SK-N-SH (cell line): ENCODE results near the gene CEP55. TPM values are rescaled to one million over a fixed set of nuclear protein-coding genes. Genes with fewer than 3 reads are reported as not detected.

Experiments used
- CTCF ChIA-PET: fragments of 300-600, 350-600 bp; formaldehyde crosslinking; extraction: SDS; loops from one replicate; lab custom pipeline; 2021; lab: Yijun Ruan, JAX
- POLR2A ChIA-PET: fragments of 350-600 bp; sonication (Branson Sonifier 250); formaldehyde crosslinking; extraction: SDS; loops from one replicate; lab custom pipeline; 2020; ENCODE audit warnings: antibody characterized with exemption, inconsistent platforms; lab: Yijun Ruan, JAX
- DNase-seq: peaks from one replicate; pipeline ENCODE4 v3.0.0; 2012
- H2AFZ ChIP-seq: fragments of 200-600 bp; sonication (generic); 2 replicates; pipeline ENCODE4 v1.8.1; 2016; ENCODE audit warnings: antibody characterized with exemption, mild to moderate bottlenecking, low read depth
- H3F3A ChIP-seq: fragments of 200-600 bp; sonication (generic); replicated peaks from 2 replicates; pipeline ENCODE3; 2016; ENCODE audit warnings: antibody characterized with exemption, mild to moderate bottlenecking; ENCODE audit not compliant: insufficient read depth
- H3K27ac ChIP-seq, 2 experiments: fragments of 200-500 bp in 1 of 2; fragments of 200-600 bp in 1 of 2; sonication (Bioruptor generic) in 1 of 2; sonication (generic), shearing (Covaris generic) in 1 of 2; 2 replicates each; pipeline versions ENCODE4 v1.5.1 to v1.6.1; 2014 to 2016; ENCODE audit warnings: low read depth in 2 of 2, inconsistent platforms in 1 of 2, low read length in 1 of 2, mild to moderate bottlenecking in 1 of 2, mixed read lengths in 1 of 2
- H3K27me3 ChIP-seq: fragments of 200-600 bp; sonication (generic), shearing (Covaris generic); 2 replicates; pipeline ENCODE4 v1.6.1; 2016; ENCODE audit warnings: mixed run types; ENCODE audit not compliant: insufficient read depth
- H3K36me3 ChIP-seq, 2 experiments: fragments of 200-500 bp in 1 of 2; fragments of 200-600 bp in 1 of 2; sonication (Bioruptor generic) in 1 of 2; sonication (generic) in 1 of 2; replicated peaks in 1 of 2; 2 replicates each; pipeline versions ENCODE3 to v1.5.1; 2014 to 2016; ENCODE audit warnings: low read length in 1 of 2, mild to moderate bottlenecking in 1 of 2; ENCODE audit not compliant: insufficient read depth in 2 of 2, control insufficient read depth in 1 of 2
- H3K4me1 ChIP-seq, 2 experiments: fragments of 200-500 bp in 1 of 2; fragments of 200-600 bp in 1 of 2; sonication (Bioruptor generic) in 1 of 2; sonication (generic), shearing (Covaris generic) in 1 of 2; 2 replicates each; pipeline versions ENCODE4 v1.5.1 to v1.6.1; 2014 to 2016; ENCODE audit warnings: low read depth in 1 of 2, low read length in 1 of 2, mixed run types in 1 of 2; ENCODE audit not compliant: insufficient read depth in 2 of 2, control insufficient read depth in 1 of 2
- H3K4me2 ChIP-seq: fragments of 200-600 bp; sonication (generic), shearing (Covaris generic); 2 replicates; pipeline ENCODE4 v1.6.1; 2017; ENCODE audit warnings: mixed run types
- H3K4me3 ChIP-seq, 2 experiments: fragments of 200-500 bp in 1 of 2; fragments of 200-600 bp in 1 of 2; sonication (Bioruptor generic) in 1 of 2; sonication (generic), shearing (Covaris generic) in 1 of 2; 2 replicates each; pipeline versions ENCODE4 v1.5.1 to v1.8.1; 2014 to 2016; ENCODE audit warnings: low read depth in 2 of 2, inconsistent platforms in 1 of 2, low read length in 1 of 2, mild to moderate bottlenecking in 1 of 2, mixed read lengths in 1 of 2, moderate library complexity in 1 of 2
- H3K79me2 ChIP-seq: fragments of 200-600 bp; sonication (generic); 2 replicates; pipeline ENCODE4 v1.8.1; 2017; ENCODE audit warnings: mild to moderate bottlenecking; ENCODE audit not compliant: insufficient read depth
- H3K9ac ChIP-seq: fragments of 200-600 bp; sonication (generic); 2 replicates; pipeline ENCODE4 v1.6.1; 2017; ENCODE audit warnings: mixed run types
- H3K9me2 ChIP-seq: fragments of 200-600 bp; sonication (generic); 2 replicates; pipeline ENCODE4 v1.6.1; 2017; ENCODE audit warnings: mixed run types
- H3K9me3 ChIP-seq: fragments of 200-600 bp; sonication (generic); 2 replicates; pipeline ENCODE4 v1.6.1; 2017; ENCODE audit warnings: mixed run types, mild to moderate bottlenecking, moderate library complexity
- H4K20me1 ChIP-seq: fragments of 200-600 bp; sonication (generic); 2 replicates; pipeline ENCODE4 v1.6.1; 2017; ENCODE audit warnings: mild to moderate bottlenecking, mixed run types; ENCODE audit not compliant: insufficient read depth
- CHD2 ChIP-seq: fragments of 150-350 bp; IDR thresholded peaks from 2 replicates; pipeline ENCODE4 v1.6.1; 2018; ENCODE audit warnings: low read length; ENCODE audit not compliant: partially characterized antibody
- GABPA ChIP-seq: IDR thresholded peaks from 2 replicates; pipeline ENCODE4 v1.4.0; 2012; ENCODE audit warnings: low read depth, mild to moderate bottlenecking
- GATA2 ChIP-seq: sonication (generic); formaldehyde crosslinking; IDR thresholded peaks from 2 replicates; pipeline ENCODE4 v1.5.0; 2020; ENCODE audit warnings: mild to moderate bottlenecking, missing genetic modification reagents
- MEF2A ChIP-seq: IDR thresholded peaks from 2 replicates; pipeline ENCODE4 v1.4.0; 2012; ENCODE audit warnings: low read depth, borderline replicate concordance
- NFIC ChIP-seq: IDR thresholded peaks from 2 replicates; pipeline ENCODE4 v1.4.0; 2012; ENCODE audit warnings: borderline replicate concordance
- NRF1 ChIP-seq: IDR thresholded peaks from 2 replicates; pipeline ENCODE4 v1.6.1; 2012; ENCODE audit warnings: low read depth, mild to moderate bottlenecking, low read length
- POLR2AphosphoS5 ChIP-seq: IDR thresholded peaks from 2 replicates; pipeline ENCODE4 v1.6.1; 2012; ENCODE audit warnings: low read depth, low read length
- RAD21 ChIP-seq: IDR thresholded peaks from 2 replicates; pipeline ENCODE4 v1.6.1; 2012; ENCODE audit warnings: mild to moderate bottlenecking, low read length
- RXRA ChIP-seq: IDR thresholded peaks from 2 replicates; pipeline ENCODE4 v1.4.0; 2012; ENCODE audit warnings: low read depth, mild to moderate bottlenecking, borderline replicate concordance
- TAF1 ChIP-seq: IDR thresholded peaks from 2 replicates; pipeline ENCODE4 v1.6.1; 2012; ENCODE audit warnings: low read depth, mild to moderate bottlenecking, low read length, moderate library complexity, borderline replicate concordance
- TCF12 ChIP-seq: IDR thresholded peaks from 2 replicates; pipeline ENCODE4 v1.4.0; 2012
- TEAD4 ChIP-seq: IDR thresholded peaks from 2 replicates; pipeline ENCODE4 v1.4.0; 2012; ENCODE audit warnings: mild to moderate bottlenecking, borderline replicate concordance; ENCODE audit not compliant: insufficient read depth
- USF1 ChIP-seq: IDR thresholded peaks from 2 replicates; pipeline ENCODE4 v1.4.0; 2012; ENCODE audit warnings: low read depth, borderline replicate concordance
- YY1 ChIP-seq: IDR thresholded peaks from 2 replicates; pipeline ENCODE4 v1.4.0; 2012; ENCODE audit warnings: low read depth, mild to moderate bottlenecking
- WGBS: methylation state at CpG from one replicate; pipeline ENCODE4 v1.1.6; 2017; ENCODE audit warnings: low lambda C conversion rate; 5-methylcytosine and 5-hydroxymethylcytosine counted together
- polyA plus RNA-seq, 3 experiments: library from polyadenylated mRNA; depleted of rRNA; stranded (reverse); fragments of >200 nt; gene quantifications; 2 replicates each; pipeline ENCODE4 v1.2.3, GENCODE V29; 2012
- TF ChIP-seq, protein P1 (sequence below): IDR thresholded peaks from 2 replicates; pipeline ENCODE4; 2012
- TF ChIP-seq, protein P2 (sequence below): IDR thresholded peaks from 2 replicates; pipeline ENCODE4 v1.4.0; 2012; ENCODE audit warnings: low read depth
- TF ChIP-seq, protein P3 (sequence below): fragments of 200-600 bp; sonication (generic); IDR thresholded peaks from 2 replicates; pipeline ENCODE4 v1.6.1; 2017; ENCODE audit warnings: antibody characterized with exemption, mild to moderate bottlenecking, moderate library complexity

CEP55 gene
- polyA plus RNA-seq, 1 of the 3 experiments (the other 2 are of a cell fraction) = 9.8 TPM

GRCh38 chr10:93471110-93471651 lies 25.2 kb upstream of the CEP55 start (continued):
- TF ChIP-seq, protein P1, sequence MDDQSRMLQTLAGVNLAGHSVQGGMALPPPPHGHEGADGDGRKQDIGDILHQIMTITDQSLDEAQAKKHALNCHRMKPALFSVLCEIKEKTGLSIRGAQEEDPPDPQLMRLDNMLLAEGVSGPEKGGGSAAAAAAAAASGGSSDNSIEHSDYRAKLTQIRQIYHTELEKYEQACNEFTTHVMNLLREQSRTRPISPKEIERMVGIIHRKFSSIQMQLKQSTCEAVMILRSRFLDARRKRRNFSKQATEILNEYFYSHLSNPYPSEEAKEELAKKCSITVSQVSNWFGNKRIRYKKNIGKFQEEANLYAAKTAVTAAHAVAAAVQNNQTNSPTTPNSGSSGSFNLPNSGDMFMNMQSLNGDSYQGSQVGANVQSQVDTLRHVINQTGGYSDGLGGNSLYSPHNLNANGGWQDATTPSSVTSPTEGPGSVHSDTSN = peak; percentile 83
- TF ChIP-seq POLR2AphosphoS5 (peak; percentile 75; the same call in 1 of the 2 replicates), NRF1 (no peak), TEAD4 (peak; percentile 91), RXRA (peak; percentile 86), TCF12 (peak; percentile 93), CHD2 (no peak), GABPA (no peak), MEF2A (peak; percentile 46; the same call in 1 of the 2 replicates), YY1 (peak; percentile 53; the same call in 1 of the 2 replicates), USF1 (no peak), TAF1 (no peak)
- TF ChIP-seq, protein P2, sequence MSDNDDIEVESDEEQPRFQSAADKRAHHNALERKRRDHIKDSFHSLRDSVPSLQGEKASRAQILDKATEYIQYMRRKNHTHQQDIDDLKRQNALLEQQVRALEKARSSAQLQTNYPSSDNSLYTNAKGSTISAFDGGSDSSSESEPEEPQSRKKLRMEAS = peak; percentile 66
- TF ChIP-seq, protein P3, sequence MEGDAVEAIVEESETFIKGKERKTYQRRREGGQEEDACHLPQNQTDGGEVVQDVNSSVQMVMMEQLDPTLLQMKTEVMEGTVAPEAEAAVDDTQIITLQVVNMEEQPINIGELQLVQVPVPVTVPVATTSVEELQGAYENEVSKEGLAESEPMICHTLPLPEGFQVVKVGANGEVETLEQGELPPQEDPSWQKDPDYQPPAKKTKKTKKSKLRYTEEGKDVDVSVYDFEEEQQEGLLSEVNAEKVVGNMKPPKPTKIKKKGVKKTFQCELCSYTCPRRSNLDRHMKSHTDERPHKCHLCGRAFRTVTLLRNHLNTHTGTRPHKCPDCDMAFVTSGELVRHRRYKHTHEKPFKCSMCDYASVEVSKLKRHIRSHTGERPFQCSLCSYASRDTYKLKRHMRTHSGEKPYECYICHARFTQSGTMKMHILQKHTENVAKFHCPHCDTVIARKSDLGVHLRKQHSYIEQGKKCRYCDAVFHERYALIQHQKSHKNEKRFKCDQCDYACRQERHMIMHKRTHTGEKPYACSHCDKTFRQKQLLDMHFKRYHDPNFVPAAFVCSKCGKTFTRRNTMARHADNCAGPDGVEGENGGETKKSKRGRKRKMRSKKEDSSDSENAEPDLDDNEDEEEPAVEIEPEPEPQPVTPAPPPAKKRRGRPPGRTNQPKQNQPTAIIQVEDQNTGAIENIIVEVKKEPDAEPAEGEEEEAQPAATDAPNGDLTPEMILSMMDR = no peak

DNA sequence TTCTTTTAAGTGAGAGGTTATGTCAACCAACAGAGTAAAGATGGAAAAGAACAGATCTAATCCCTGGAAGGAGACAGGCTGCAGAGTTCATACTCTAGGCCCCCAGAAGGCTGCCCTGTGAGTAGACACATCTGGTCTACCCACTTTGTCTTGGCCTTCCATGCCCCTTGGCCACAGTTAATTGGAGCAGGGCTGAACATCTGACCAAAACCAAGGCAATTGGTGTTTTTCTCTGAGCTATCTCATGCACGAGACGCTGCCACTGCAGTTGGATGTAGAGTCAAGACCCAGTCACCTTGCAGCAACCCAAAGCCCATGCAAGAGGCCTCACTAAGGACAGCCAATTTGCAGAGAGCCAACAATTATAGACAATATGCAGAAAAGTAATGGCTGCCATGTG lies 23.3 kb upstream of the CEP55 start:
- WGBS = no CpG with 5 or more reads among the region's 2 CpGs
- POLR2A ChIA-PET = no interaction called here

More for the DNA sequence above, 23.3 kb upstream of the CEP55 start:
- no peaks in the 10 kb centered on the region for H3K27me3 ChIP-seq
- TF ChIP-seq GATA2 (CRISPR knock-in tag) (no peak), RAD21 (no peak), NFIC (no peak)
- TF ChIP-seq, protein P2 = no peak
- peak overlapping the region in 1 of 2 experiments; percentile 99; a peak in 2 of 4 replicates for H3K27ac ChIP-seq
- CTCF ChIA-PET = interaction anchor here (0.9 to 8.8 kb wide), 3 partner anchors 9 to 116 kb away, joined by 3 to 92 read pairs (median 29); partner anchors contain the start of gene MYOF
- peaks cover 77% of the 10 kb centered on the region for H3F3A ChIP-seq
- no peak overlapping the region for H3K4me3 ChIP-seq
- peaks cover 10 to 50% of the 10 kb centered on the region in 2 experiments; a peak in 3 of 4 replicates for H3K4me1 ChIP-seq
- H3K36me3 ChIP-seq = peaks cover 0 to 29% of the 10 kb centered on the region in 2 experiments
- H2AFZ ChIP-seq = no peak overlapping the region
- no peaks in the 10 kb centered on the region for H4K20me1 ChIP-seq
- H3K9ac ChIP-seq = no peak overlapping the region
- peaks cover 86% of the 10 kb centered on the region for H3K79me2 ChIP-seq
- H3K9me3 ChIP-seq = no peaks in the 10 kb centered on the region
- DNase-seq = no peak
- H3K4me2 ChIP-seq = no peak overlapping the region
- H3K9me2 ChIP-seq = no peaks in the 10 kb centered on the region
